Measurements from ENCODE around the gene CELF4.

The CELF4 gene

GRCh38 chr18:37307181-37307580, 258.4 kb downstream of the CELF4 start:
- H3K36me3 ChIP-seq (ENCODE audit: control insufficient read depth in 2 of 2, insufficient read depth in 2 of 2, low read length in 2 of 2) = no peaks in the 10 kb centered on the region
- H3K4me1 ChIP-seq (ENCODE audit: control insufficient read depth, insufficient read depth, low read length) = no peaks in the 10 kb centered on the region
- no peaks in the 10 kb centered on the region for H3K27me3 ChIP-seq (ENCODE audit: control insufficient read depth in 1 of 2, insufficient read depth in 2 of 2, low read length in 2 of 2)
- H3K9ac ChIP-seq (ENCODE audit: low read length in 2 of 2) = no peak overlapping the region
- H3K9me3 ChIP-seq (ENCODE audit: control insufficient read depth in 2 of 2, low read length in 2 of 2) = no peaks in the 10 kb centered on the region
- no peak overlapping the region for H3K4me3 ChIP-seq (ENCODE audit: low read length in 2 of 2)
- H3K27ac ChIP-seq (ENCODE audit: low read length) = no peak overlapping the region

GRCh38 chr18:37306432-37306831, 259.2 kb downstream of the CELF4 start:
- H3K4me3 ChIP-seq (ENCODE audit: low read length in 2 of 2) = no peak overlapping the region
- H3K9me3 ChIP-seq (ENCODE audit: control insufficient read depth in 2 of 2, low read length in 2 of 2) = no peaks in the 10 kb centered on the region
- H3K4me1 ChIP-seq (ENCODE audit: control insufficient read depth, insufficient read depth, low read length) = no peaks in the 10 kb centered on the region
- H3K9ac ChIP-seq (ENCODE audit: low read length in 2 of 2) = no peak overlapping the region
- H3K27me3 ChIP-seq (ENCODE audit: control insufficient read depth in 1 of 2, insufficient read depth in 2 of 2, low read length in 2 of 2) = no peaks in the 10 kb centered on the region
- no peaks in the 10 kb centered on the region for H3K36me3 ChIP-seq (ENCODE audit: control insufficient read depth in 2 of 2, insufficient read depth in 2 of 2, low read length in 2 of 2)
- no peak overlapping the region for H3K27ac ChIP-seq (ENCODE audit: low read length)

- no peaks in the 10 kb centered on the region for H3K27me3 ChIP-seq (ENCODE audit: control insufficient read depth in 1 of 2, insufficient read depth in 2 of 2, low read length in 2 of 2)
- no peak overlapping the region for H3K9ac ChIP-seq (ENCODE audit: low read length in 2 of 2)
- no peaks in the 10 kb centered on the region for H3K9me3 ChIP-seq (ENCODE audit: control insufficient read depth in 2 of 2, low read length in 2 of 2)
- no peaks in the 10 kb centered on the region for H3K4me1 ChIP-seq (ENCODE audit: control insufficient read depth, insufficient read depth, low read length)
- H3K27ac ChIP-seq (ENCODE audit: low read length) = no peak overlapping the region
- H3K36me3 ChIP-seq (ENCODE audit: control insufficient read depth in 2 of 2, insufficient read depth in 2 of 2, low read length in 2 of 2) = no peaks in the 10 kb centered on the region
- no peak overlapping the region for H3K4me3 ChIP-seq (ENCODE audit: low read length in 2 of 2)
These were observed 260.5 kb downstream of the CELF4 start for GRCh38 chr18:37305066-37305465.

GRCh38 chr18:37304012-37304680, 261.5 kb downstream of the CELF4 start:
- no peaks in the 10 kb centered on the region for H3K9me3 ChIP-seq (ENCODE audit: control insufficient read depth in 2 of 2, low read length in 2 of 2)
- no peaks in the 10 kb centered on the region for H3K36me3 ChIP-seq (ENCODE audit: control insufficient read depth in 2 of 2, insufficient read depth in 2 of 2, low read length in 2 of 2)
- H3K9ac ChIP-seq (ENCODE audit: low read length in 2 of 2) = no peak overlapping the region
- no peaks in the 10 kb centered on the region for H3K27me3 ChIP-seq (ENCODE audit: control insufficient read depth in 1 of 2, insufficient read depth in 2 of 2, low read length in 2 of 2)
- no peak overlapping the region for H3K4me3 ChIP-seq (ENCODE audit: low read length in 2 of 2)
- no peak overlapping the region for H3K27ac ChIP-seq (ENCODE audit: low read length)
- peaks cover 8% of the 10 kb centered on the region for H3K4me1 ChIP-seq (ENCODE audit: control insufficient read depth, insufficient read depth, low read length)

- Histone ChIP-seq H3K9ac (ENCODE audit: low read length in 2 of 2) (no peak overlapping the region), H3K9me3 (ENCODE audit: control insufficient read depth in 2 of 2, low read length in 2 of 2) (no peaks in the 10 kb centered on the region), H3K27ac (ENCODE audit: low read length) (no peak overlapping the region), H3K36me3 (ENCODE audit: control insufficient read depth in 2 of 2, insufficient read depth in 2 of 2, low read length in 2 of 2) (no peaks in the 10 kb centered on the region), H3K4me3 (ENCODE audit: low read length in 2 of 2) (no peak overlapping the region), H3K27me3 (ENCODE audit: control insufficient read depth in 1 of 2, insufficient read depth in 2 of 2, low read length in 2 of 2) (no peaks in the 10 kb centered on the region), H3K4me1 (ENCODE audit: control insufficient read depth, insufficient read depth, low read length) (peaks cover 14% of the 10 kb centered on the region)
These were observed 262.6 kb downstream of the CELF4 start for GRCh38 chr18:37303009-37303408.

- no peaks in the 10 kb centered on the region for H3K36me3 ChIP-seq (ENCODE audit: control insufficient read depth in 2 of 2, insufficient read depth in 2 of 2, low read length in 2 of 2)
- no peaks in the 10 kb centered on the region for H3K27me3 ChIP-seq (ENCODE audit: control insufficient read depth in 1 of 2, insufficient read depth in 2 of 2, low read length in 2 of 2)
- no peaks in the 10 kb centered on the region for H3K9me3 ChIP-seq (ENCODE audit: control insufficient read depth in 2 of 2, low read length in 2 of 2)
- peaks cover 14% of the 10 kb centered on the region for H3K4me1 ChIP-seq (ENCODE audit: control insufficient read depth, insufficient read depth, low read length)
- H3K9ac ChIP-seq (ENCODE audit: low read length in 2 of 2) = no peak overlapping the region
- no peak overlapping the region for H3K4me3 ChIP-seq (ENCODE audit: low read length in 2 of 2)
- H3K27ac ChIP-seq (ENCODE audit: low read length) = no peak overlapping the region
These were observed 263.1 kb downstream of the CELF4 start for GRCh38 chr18:37302519-37302918.

GRCh38 chr18:37299471-37300304, 265.9 kb downstream of the CELF4 start:
- Histone ChIP-seq H3K9ac (ENCODE audit: low read length in 2 of 2) (no peak overlapping the region), H3K4me1 (ENCODE audit: control insufficient read depth, insufficient read depth, low read length) (peaks cover 14% of the 10 kb centered on the region), H3K36me3 (ENCODE audit: control insufficient read depth in 2 of 2, insufficient read depth in 2 of 2, low read length in 2 of 2) (no peaks in the 10 kb centered on the region), H3K9me3 (ENCODE audit: control insufficient read depth in 2 of 2, low read length in 2 of 2) (no peaks in the 10 kb centered on the region), H3K27me3 (ENCODE audit: control insufficient read depth in 1 of 2, insufficient read depth in 2 of 2, low read length in 2 of 2) (no peaks in the 10 kb centered on the region), H3K27ac (ENCODE audit: low read length) (no peak overlapping the region), H3K4me3 (ENCODE audit: low read length in 2 of 2) (peak overlapping the region in 1 of 2 donors; percentile 29)

GRCh38 chr18:37298816-37299215, 266.8 kb downstream of the CELF4 start:
- Histone ChIP-seq H3K27ac (ENCODE audit: low read length) (no peak overlapping the region), H3K9me3 (ENCODE audit: control insufficient read depth in 2 of 2, low read length in 2 of 2) (no peaks in the 10 kb centered on the region), H3K9ac (ENCODE audit: low read length in 2 of 2) (no peak overlapping the region), H3K27me3 (ENCODE audit: control insufficient read depth in 1 of 2, insufficient read depth in 2 of 2, low read length in 2 of 2) (no peaks in the 10 kb centered on the region), H3K4me1 (ENCODE audit: control insufficient read depth, insufficient read depth, low read length) (peaks cover 14% of the 10 kb centered on the region), H3K4me3 (ENCODE audit: low read length in 2 of 2) (no peak overlapping the region), H3K36me3 (ENCODE audit: control insufficient read depth in 2 of 2, insufficient read depth in 2 of 2, low read length in 2 of 2) (no peaks in the 10 kb centered on the region)

GRCh38 chr18:37297106-37297505, 268.5 kb downstream of the CELF4 start:
- H3K4me1 ChIP-seq (ENCODE audit: control insufficient read depth, insufficient read depth, low read length) = peaks cover 14% of the 10 kb centered on the region
- no peak overlapping the region for H3K27ac ChIP-seq (ENCODE audit: low read length)
- H3K36me3 ChIP-seq (ENCODE audit: control insufficient read depth in 2 of 2, insufficient read depth in 2 of 2, low read length in 2 of 2) = no peaks in the 10 kb centered on the region
- H3K9ac ChIP-seq (ENCODE audit: low read length in 2 of 2) = no peak overlapping the region
- H3K9me3 ChIP-seq (ENCODE audit: control insufficient read depth in 2 of 2, low read length in 2 of 2) = no peaks in the 10 kb centered on the region
- no peaks in the 10 kb centered on the region for H3K27me3 ChIP-seq (ENCODE audit: control insufficient read depth in 1 of 2, insufficient read depth in 2 of 2, low read length in 2 of 2)
- no peak overlapping the region for H3K4me3 ChIP-seq (ENCODE audit: low read length in 2 of 2)

GRCh38 chr18:37294951-37295350, 270.6 kb downstream of the CELF4 start:
- H3K27me3 ChIP-seq (ENCODE audit: control insufficient read depth in 1 of 2, insufficient read depth in 2 of 2, low read length in 2 of 2) = no peaks in the 10 kb centered on the region
- no peak overlapping the region for H3K4me3 ChIP-seq (ENCODE audit: low read length in 2 of 2)
- H3K9ac ChIP-seq (ENCODE audit: low read length in 2 of 2) = no peak overlapping the region
- peaks cover 14% of the 10 kb centered on the region for H3K4me1 ChIP-seq (ENCODE audit: control insufficient read depth, insufficient read depth, low read length)
- H3K36me3 ChIP-seq (ENCODE audit: control insufficient read depth in 2 of 2, insufficient read depth in 2 of 2, low read length in 2 of 2) = no peaks in the 10 kb centered on the region
- no peak overlapping the region for H3K27ac ChIP-seq (ENCODE audit: low read length)
- no peaks in the 10 kb centered on the region for H3K9me3 ChIP-seq (ENCODE audit: control insufficient read depth in 2 of 2, low read length in 2 of 2)

- Histone ChIP-seq H3K4me3 (ENCODE audit: low read length in 2 of 2) (no peak overlapping the region), H3K36me3 (ENCODE audit: control insufficient read depth in 2 of 2, insufficient read depth in 2 of 2, low read length in 2 of 2) (no peaks in the 10 kb centered on the region), H3K27ac (ENCODE audit: low read length) (no peak overlapping the region), H3K27me3 (ENCODE audit: control insufficient read depth in 1 of 2, insufficient read depth in 2 of 2, low read length in 2 of 2) (no peaks in the 10 kb centered on the region), H3K4me1 (ENCODE audit: control insufficient read depth, insufficient read depth, low read length) (no peaks in the 10 kb centered on the region), H3K9me3 (ENCODE audit: control insufficient read depth in 2 of 2, low read length in 2 of 2) (no peaks in the 10 kb centered on the region), H3K9ac (ENCODE audit: low read length in 2 of 2) (no peak overlapping the region)
These were observed 272.2 kb downstream of the CELF4 start for GRCh38 chr18:37293359-37293758.

Data from stomach smooth muscle (tissue), 2 donors.